ENCODE measurements around the gene DOK6.

Gene DOK6

DNA sequence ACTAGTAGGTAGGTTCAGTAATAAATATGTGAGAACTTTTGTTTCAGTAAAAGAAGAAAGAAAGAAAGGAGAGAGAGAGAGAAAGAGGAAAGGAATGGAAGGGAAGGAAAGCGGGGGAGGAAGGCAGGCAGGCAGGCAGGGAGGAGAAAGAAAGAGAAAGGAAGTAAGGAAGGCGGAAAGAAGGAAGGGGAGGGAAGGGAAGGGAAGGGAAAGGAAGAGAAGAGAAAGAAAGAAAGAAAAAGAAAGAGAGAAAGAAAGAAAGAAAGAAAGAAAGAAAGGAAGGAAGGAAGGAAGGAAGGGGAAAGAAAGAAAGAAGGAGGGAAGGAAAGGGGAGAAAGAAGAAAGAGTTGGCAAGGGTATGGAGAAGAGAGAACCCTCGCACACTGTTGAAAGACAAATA, 479.4 kb downstream of the DOK6 start:
- no peak for DNase-seq

DNA sequence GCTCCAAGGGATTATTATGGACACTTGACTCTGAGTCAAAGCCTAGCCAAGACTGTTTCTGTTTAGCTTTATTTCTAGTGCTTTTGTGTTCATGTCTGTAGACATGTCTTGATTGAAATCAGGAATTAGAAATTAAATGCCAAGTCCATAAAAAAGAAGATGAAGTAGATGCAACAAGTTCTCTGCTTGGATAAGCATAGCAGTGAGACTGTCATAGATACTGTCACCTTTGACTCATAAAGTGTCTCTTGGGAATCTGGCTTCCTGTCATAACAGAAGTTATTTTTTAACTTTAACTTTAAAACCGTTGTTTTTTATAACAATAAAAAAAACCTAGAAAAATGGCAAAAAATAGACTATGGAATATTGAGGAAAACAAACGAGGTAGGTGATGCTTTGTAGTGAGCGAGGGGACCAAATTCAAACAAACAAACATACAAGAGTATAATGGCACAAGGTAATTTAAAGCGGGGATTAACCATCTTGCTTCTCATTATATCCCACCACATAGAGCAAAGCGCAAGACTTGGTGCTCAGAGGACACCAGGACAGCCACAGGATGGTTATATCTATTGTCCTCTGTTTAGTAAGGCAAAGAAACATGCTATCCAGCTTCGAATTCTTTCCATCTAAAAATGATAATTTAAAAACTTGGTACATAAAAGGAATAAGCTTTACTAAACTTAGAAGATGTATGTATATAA, 482.4 kb downstream of the DOK6 start:
- DNase-seq = no peak

- DNase-seq = no peak
Observed at GRCh38 chr18:69883781-69884180, 483.1 kb downstream of the DOK6 start.

GRCh38 chr18:69885355-69885754, 484.7 kb downstream of the DOK6 start:
- no peak for DNase-seq

- no peak for DNase-seq
Observed at GRCh38 chr18:69885841-69886531, 485.3 kb downstream of the DOK6 start.

- DNase-seq = no peak
Observed at GRCh38 chr18:69887256-69887655, 486.6 kb downstream of the DOK6 start.

- DNase-seq = no peak
Observed at GRCh38 chr18:69889009-69889408, 488.3 kb downstream of the DOK6 start.

- DNase-seq = no peak
Observed at GRCh38 chr18:69890558-69890957, 489.9 kb downstream of the DOK6 start.

- no peak for DNase-seq
Observed at GRCh38 chr18:69894467-69894866, 493.8 kb downstream of the DOK6 start.

DNA sequence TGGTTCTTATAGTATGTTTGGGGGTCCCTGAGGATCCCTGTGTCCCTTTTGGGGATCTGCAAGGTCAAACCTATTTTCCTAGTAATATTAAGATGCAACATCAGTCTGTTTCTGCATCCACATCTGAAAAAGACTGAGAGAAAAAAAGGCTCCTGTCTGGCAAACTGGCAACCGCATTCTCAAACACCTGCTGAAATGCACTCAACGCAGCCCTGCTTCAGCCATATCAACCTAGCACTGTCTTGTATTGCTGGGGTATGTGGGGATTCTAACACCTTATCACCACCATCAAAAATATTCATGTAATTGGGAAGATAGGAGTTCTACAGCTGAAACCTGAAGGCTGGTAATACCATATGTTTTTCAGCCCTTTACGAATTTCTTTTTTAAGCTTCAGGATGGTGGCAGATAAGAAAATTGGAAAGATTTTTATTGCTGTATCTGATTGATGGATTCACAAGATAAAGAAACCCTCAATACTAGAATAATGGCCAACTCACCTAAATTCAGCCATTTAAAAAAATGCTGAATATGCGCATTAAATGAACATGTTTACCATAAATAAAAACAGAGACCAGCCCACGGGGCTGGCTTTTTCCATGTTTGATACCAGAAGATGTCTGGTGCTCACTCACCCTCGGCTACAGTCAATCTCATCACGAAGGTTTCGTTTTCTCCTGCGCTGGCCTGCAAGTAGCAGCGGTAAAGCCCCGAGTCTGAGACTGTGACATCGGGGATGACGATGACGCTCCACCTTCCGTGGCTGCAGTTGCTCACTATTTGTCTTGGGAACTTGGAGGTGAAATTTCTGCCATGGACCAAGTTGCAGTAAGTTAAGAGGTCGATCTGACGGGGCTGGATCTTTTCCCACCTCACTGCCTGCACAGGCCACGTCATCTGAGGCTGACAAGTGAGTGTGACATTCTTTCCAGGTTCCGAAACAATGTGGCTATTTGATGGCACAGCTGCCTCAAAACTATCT, 494.7 kb downstream of the DOK6 start:
- DNase-seq = no peak

- no peak for DNase-seq
Observed at GRCh38 chr18:69897397-69898108, 496.9 kb downstream of the DOK6 start.

DNA sequence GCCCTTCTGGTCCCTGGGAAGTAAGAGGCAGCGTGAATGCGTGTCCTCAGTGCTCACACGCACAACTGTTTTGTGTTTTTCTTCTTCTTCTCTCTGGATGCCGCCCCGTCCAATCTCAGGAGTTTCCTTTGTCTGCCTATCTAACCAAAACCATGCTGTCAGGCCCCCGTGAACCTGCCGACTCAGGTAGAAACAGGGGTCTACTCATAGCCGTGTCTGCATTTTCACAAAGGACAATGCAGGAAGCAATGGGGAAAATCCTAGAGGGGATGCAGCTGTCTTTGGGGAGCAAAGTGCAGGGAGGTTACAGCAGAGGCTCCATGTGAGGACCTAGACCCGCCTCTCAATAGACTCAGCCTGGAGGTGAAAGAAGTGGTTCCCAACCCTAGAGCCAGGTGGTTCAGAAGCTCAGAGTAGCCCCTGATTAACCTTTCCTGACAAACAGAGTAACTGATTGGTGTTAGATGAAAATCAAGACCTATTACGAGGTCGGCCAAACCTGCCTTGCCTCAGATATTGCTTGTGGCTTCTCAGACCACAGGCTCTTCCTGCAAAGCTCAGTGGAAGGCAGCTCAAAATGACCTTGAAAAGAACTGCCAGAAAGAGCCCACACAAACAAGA, 497.7 kb downstream of the DOK6 start:
- DNase-seq = no peak
